Suprapubic skin (tissue), 4 donors: ENCODE measurements around the gene MAML2. TPM values are rescaled to one million over a fixed set of nuclear protein-coding genes. Genes with fewer than 3 reads are reported as not detected.

Experiments
- DNase-seq, 2 donors: peaks; one replicate each; pipeline ENCODE4 v3.0.0-alpha.2; 2019; ENCODE audit warnings: low spot score in 2 of 2
- H3K27ac ChIP-seq: fragments of 200-600 bp; sonication (generic); one replicate; pipeline ENCODE4 v1.5.1; 2019
- H3K27me3 ChIP-seq: fragments of 200-600 bp; sonication (generic); one replicate; pipeline ENCODE4 v1.5.1; 2019
- H3K36me3 ChIP-seq: fragments of 200-600 bp; sonication (generic); one replicate; pipeline ENCODE4 v1.5.1; 2019
- H3K4me1 ChIP-seq: fragments of 200-600 bp; sonication (generic); one replicate; pipeline ENCODE4 v1.5.1; 2019
- H3K4me3 ChIP-seq: fragments of 200-600 bp; sonication (generic); one replicate; pipeline ENCODE4 v1.5.1; 2019; ENCODE audit warnings: mild to moderate bottlenecking
- H3K9me3 ChIP-seq: fragments of 200-600 bp; sonication (generic); one replicate; pipeline ENCODE4 v1.5.1; 2019
- CTCF ChIP-seq, 2 donors: fragments of 200-600 bp in 1 of 2; fragments of 450-650 bp in 1 of 2; sonication (generic) in 1 of 2; IDR thresholded peaks; one replicate each; pipeline ENCODE4 v1.5.1; 2016 to 2019; ENCODE audit warnings: antibody characterized with exemption in 2 of 2, mild to moderate bottlenecking in 1 of 2, moderate library complexity in 1 of 2
- EP300 ChIP-seq: sonication (generic); formaldehyde crosslinking; IDR thresholded peaks from one replicate; pipeline ENCODE4 v1.6.1; 2017; ENCODE audit warnings: antibody characterized with exemption
- POLR2A ChIP-seq, 2 donors: fragments of 450-650 bp; IDR thresholded peaks; one replicate each; pipeline ENCODE4 v1.6.1; 2017; ENCODE audit warnings: antibody characterized with exemption in 2 of 2, mild to moderate bottlenecking in 2 of 2, moderate library complexity in 2 of 2
- POLR2AphosphoS5 ChIP-seq, 3 donors: sonication (generic); formaldehyde crosslinking; IDR thresholded peaks; one replicate each; pipeline ENCODE4 v1.6.1; 2017; ENCODE audit warnings: antibody characterized with exemption in 3 of 3
- WGBS: methylation state at CpG from one replicate; pipeline ENCODE4 v1.1.5; 2018; 5-methylcytosine and 5-hydroxymethylcytosine counted together
- total RNA-seq, 4 donors: library from RNA; depleted of rRNA; stranded (reverse); fragments of >200 nt; gene quantifications; one replicate each; pipeline ENCODE4 v1.1.0, GENCODE V29; 2016

MAML2 gene
- total RNA-seq, 4 donors from 2014 or later, result 24.9 to 44.4 (median 30.9) TPM

- no peaks in the 10 kb centered on the region for H3K36me3 ChIP-seq
- peaks cover 36% of the 10 kb centered on the region for H3K4me1 ChIP-seq
- no peaks in the 10 kb centered on the region for H3K9me3 ChIP-seq
- 68% methylated on average over 5 of the region's 5 CpGs for WGBS
- H3K27ac ChIP-seq, result no peak overlapping the region
- H3K27me3 ChIP-seq, result no peaks in the 10 kb centered on the region
- no peak for DNase-seq
- no peak overlapping the region for H3K4me3 ChIP-seq
- TF ChIP-seq POLR2A (IDR thresholded peaks at IDR 0.05) (no peak), POLR2AphosphoS5 (IDR thresholded peaks at IDR 0.05) (no peak), CTCF (IDR thresholded peaks at IDR 0.05) (no peak), EP300 (no peak)
Measured at GRCh38 chr11:96123301-96123700, 219.7 kb downstream of the MAML2 start.

GRCh38 chr11:96122601-96123074 lies 220.4 kb downstream of the MAML2 start:
- Histone ChIP-seq H3K9me3 (no peaks in the 10 kb centered on the region), H3K4me1 (peaks cover 36% of the 10 kb centered on the region), H3K4me3 (no peak overlapping the region), H3K36me3 (no peaks in the 10 kb centered on the region), H3K27me3 (no peaks in the 10 kb centered on the region), H3K27ac (no peak overlapping the region)
- WGBS, result 56% methylated on average over 2 of the region's 2 CpGs
- TF ChIP-seq CTCF (IDR thresholded peaks at IDR 0.05) (no peak), POLR2A (IDR thresholded peaks at IDR 0.05) (no peak), POLR2AphosphoS5 (IDR thresholded peaks at IDR 0.05) (no peak), EP300 (no peak)
- no peak for DNase-seq

GRCh38 chr11:96119211-96119610 lies 223.8 kb downstream of the MAML2 start:
- Histone ChIP-seq H3K4me1 (peaks cover 28% of the 10 kb centered on the region), H3K9me3 (no peaks in the 10 kb centered on the region), H3K36me3 (no peaks in the 10 kb centered on the region), H3K4me3 (no peak overlapping the region), H3K27me3 (no peaks in the 10 kb centered on the region), H3K27ac (no peak overlapping the region)
- TF ChIP-seq POLR2A (IDR thresholded peaks at IDR 0.05) (no peak), POLR2AphosphoS5 (IDR thresholded peaks at IDR 0.05) (no peak), CTCF (IDR thresholded peaks at IDR 0.05) (no peak), EP300 (no peak)
- 97% methylated on average over 3 of the region's 3 CpGs for WGBS
- no peak for DNase-seq

- H3K9me3 ChIP-seq, result no peaks in the 10 kb centered on the region
- H3K4me3 ChIP-seq, result no peak overlapping the region
- H3K4me1 ChIP-seq, result peaks cover 31% of the 10 kb centered on the region
- 97% methylated on average over 3 of the region's 3 CpGs for WGBS
- no peaks in the 10 kb centered on the region for H3K27me3 ChIP-seq
- H3K27ac ChIP-seq, result no peak overlapping the region
- no peak for DNase-seq
- H3K36me3 ChIP-seq, result no peaks in the 10 kb centered on the region
- TF ChIP-seq POLR2AphosphoS5 (IDR thresholded peaks at IDR 0.05) (no peak), POLR2A (IDR thresholded peaks at IDR 0.05) (no peak), EP300 (no peak), CTCF (IDR thresholded peaks at IDR 0.05) (no peak)
Measured at GRCh38 chr11:96116376-96116775, 226.6 kb downstream of the MAML2 start.

GRCh38 chr11:96114178-96115064 lies 228.6 kb downstream of the MAML2 start:
- H3K27ac ChIP-seq, result peak overlapping the region; percentile 3
- DNase-seq, result no peak
- peaks cover 33% of the 10 kb centered on the region for H3K4me1 ChIP-seq
- no peaks in the 10 kb centered on the region for H3K27me3 ChIP-seq
- TF ChIP-seq EP300, result no peak
- TF ChIP-seq POLR2AphosphoS5 (IDR thresholded peaks at IDR 0.05), result no peak
- no peak for TF ChIP-seq CTCF (IDR thresholded peaks at IDR 0.05)
- no peak for TF ChIP-seq POLR2A (IDR thresholded peaks at IDR 0.05)
- 62% methylated on average over 5 of the region's 5 CpGs for WGBS
- no peaks in the 10 kb centered on the region for H3K36me3 ChIP-seq
- no peak overlapping the region for H3K4me3 ChIP-seq
- H3K9me3 ChIP-seq, result no peaks in the 10 kb centered on the region
